ENCODE measurements around the gene PLA2G4E. TPM values are rescaled to one million over a fixed set of nuclear protein-coding genes. Genes with fewer than 3 reads are reported as not detected.

The PLA2G4E gene
- total and polyA plus RNA-seq, 2 donors (not counting 1 experiment from before 2014, with no cell fraction given): not detected

DNA sequence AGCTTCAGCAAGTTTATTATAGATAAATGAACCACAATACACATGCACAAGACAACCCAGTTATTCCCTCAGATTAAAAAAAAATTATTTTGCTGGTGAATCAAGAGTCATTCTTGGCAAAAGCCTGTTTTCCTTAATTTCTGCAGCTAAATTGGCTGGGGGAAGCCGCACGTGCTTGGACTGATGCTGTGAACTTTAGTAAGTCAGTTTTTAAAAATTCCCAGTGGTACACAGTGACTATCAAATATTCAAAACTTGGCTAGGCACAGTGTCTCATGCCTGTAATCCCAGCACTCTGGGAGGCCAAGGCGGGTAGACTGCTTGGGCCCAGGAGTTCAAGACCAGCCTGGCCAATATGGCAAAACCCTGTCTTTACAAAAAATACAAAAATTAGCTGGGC lies 72.4 kb downstream of the PLA2G4E start:
- no peak for TF ChIP-seq EZH2 (IDR thresholded peaks at IDR 0.05; ENCODE audit: low read length, missing control alignments)
- TF ChIP-seq, protein P1, sequence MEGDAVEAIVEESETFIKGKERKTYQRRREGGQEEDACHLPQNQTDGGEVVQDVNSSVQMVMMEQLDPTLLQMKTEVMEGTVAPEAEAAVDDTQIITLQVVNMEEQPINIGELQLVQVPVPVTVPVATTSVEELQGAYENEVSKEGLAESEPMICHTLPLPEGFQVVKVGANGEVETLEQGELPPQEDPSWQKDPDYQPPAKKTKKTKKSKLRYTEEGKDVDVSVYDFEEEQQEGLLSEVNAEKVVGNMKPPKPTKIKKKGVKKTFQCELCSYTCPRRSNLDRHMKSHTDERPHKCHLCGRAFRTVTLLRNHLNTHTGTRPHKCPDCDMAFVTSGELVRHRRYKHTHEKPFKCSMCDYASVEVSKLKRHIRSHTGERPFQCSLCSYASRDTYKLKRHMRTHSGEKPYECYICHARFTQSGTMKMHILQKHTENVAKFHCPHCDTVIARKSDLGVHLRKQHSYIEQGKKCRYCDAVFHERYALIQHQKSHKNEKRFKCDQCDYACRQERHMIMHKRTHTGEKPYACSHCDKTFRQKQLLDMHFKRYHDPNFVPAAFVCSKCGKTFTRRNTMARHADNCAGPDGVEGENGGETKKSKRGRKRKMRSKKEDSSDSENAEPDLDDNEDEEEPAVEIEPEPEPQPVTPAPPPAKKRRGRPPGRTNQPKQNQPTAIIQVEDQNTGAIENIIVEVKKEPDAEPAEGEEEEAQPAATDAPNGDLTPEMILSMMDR (conservative IDR thresholded peaks at IDR 0.05 in 1 of 2, IDR thresholded peaks at IDR 0.05 in 1 of 2; ENCODE audit: low read depth in 1 of 2, low read length in 2 of 2): no peak
- Histone ChIP-seq H3K9ac (ENCODE audit: insufficient read depth, low read length) (no peak overlapping the region), H4K20me1 (ENCODE audit: control insufficient read depth, extremely low read depth, insufficient read depth, low read length) (no peaks in the 10 kb centered on the region), H3K9me3 (ENCODE audit: control insufficient read depth, insufficient read depth, low read depth, low read length) (no peaks in the 10 kb centered on the region), H3K27ac (ENCODE audit: insufficient read depth, low read length) (no peak overlapping the region), H3K4me3 (replicated peaks in 1 of 4; ENCODE audit: control extremely low read depth in 1 of 4, insufficient read depth in 1 of 4, low read depth in 3 of 4, low read length in 4 of 4) (no peak overlapping the region), H3K36me3 (ENCODE audit: control insufficient read depth, insufficient read depth, low read length) (peaks cover 8% of the 10 kb centered on the region), H3K4me1 (ENCODE audit: control insufficient read depth, extremely low read depth, insufficient read depth, low read length) (peaks cover 26% of the 10 kb centered on the region), H3K27me3 (ENCODE audit: control insufficient read depth, insufficient read depth, low read length) (no peaks in the 10 kb centered on the region), H3K4me2 (ENCODE audit: extremely low read depth, insufficient read depth, low read length) (no peak overlapping the region), H2AFZ (ENCODE audit: low read length) (no peak overlapping the region), H3K79me2 (ENCODE audit: control insufficient read depth, insufficient read depth, low read length) (peaks cover 12% of the 10 kb centered on the region)
- no peak for DNase-seq (ENCODE audit: low read depth in 2 of 2)

DNA sequence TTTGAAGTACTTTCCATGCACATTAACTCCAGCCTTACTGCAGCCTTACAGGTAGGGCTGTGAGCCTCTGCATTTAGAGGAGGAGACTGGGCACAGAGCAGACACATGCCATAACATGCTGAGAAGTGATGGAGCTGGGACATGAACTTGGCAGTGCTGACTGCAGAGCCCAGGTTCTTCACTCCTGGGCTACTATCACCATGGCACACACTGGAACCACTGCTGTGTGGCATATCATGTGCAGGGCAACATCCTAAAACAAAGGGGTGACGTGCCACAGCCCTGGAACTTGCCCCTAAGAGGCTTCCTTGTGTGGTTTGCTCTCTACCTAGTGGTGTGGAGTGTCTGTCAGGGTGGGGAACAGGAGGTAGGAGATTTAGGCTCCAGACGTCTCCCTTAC lies 73.9 kb downstream of the PLA2G4E start:
- Histone ChIP-seq H3K36me3 (ENCODE audit: control insufficient read depth, insufficient read depth, low read length) (peaks cover under 1% of the 10 kb centered on the region), H3K27ac (ENCODE audit: insufficient read depth, low read length) (no peak overlapping the region), H3K4me1 (ENCODE audit: control insufficient read depth, extremely low read depth, insufficient read depth, low read length) (peaks cover 33% of the 10 kb centered on the region), H3K4me2 (ENCODE audit: extremely low read depth, insufficient read depth, low read length) (no peak overlapping the region), H3K27me3 (ENCODE audit: control insufficient read depth, insufficient read depth, low read length) (no peaks in the 10 kb centered on the region), H2AFZ (ENCODE audit: low read length) (no peak overlapping the region), H3K9ac (ENCODE audit: insufficient read depth, low read length) (no peak overlapping the region), H4K20me1 (ENCODE audit: control insufficient read depth, extremely low read depth, insufficient read depth, low read length) (no peaks in the 10 kb centered on the region), H3K79me2 (ENCODE audit: control insufficient read depth, insufficient read depth, low read length) (peaks cover 21% of the 10 kb centered on the region), H3K9me3 (ENCODE audit: control insufficient read depth, insufficient read depth, low read depth, low read length) (no peaks in the 10 kb centered on the region), H3K4me3 (replicated peaks in 1 of 4; ENCODE audit: control extremely low read depth in 1 of 4, insufficient read depth in 1 of 4, low read depth in 3 of 4, low read length in 4 of 4) (no peak overlapping the region)
- no peak for DNase-seq (ENCODE audit: low read depth in 2 of 2)
- no peak for TF ChIP-seq EZH2 (IDR thresholded peaks at IDR 0.05; ENCODE audit: low read length, missing control alignments)
- TF ChIP-seq, protein P1 (conservative IDR thresholded peaks at IDR 0.05 in 1 of 2, IDR thresholded peaks at IDR 0.05 in 1 of 2; ENCODE audit: low read depth in 1 of 2, low read length in 2 of 2): no peak

- H3K9me3 ChIP-seq (ENCODE audit: control insufficient read depth, insufficient read depth, low read depth, low read length): no peaks in the 10 kb centered on the region
- H3K27ac ChIP-seq (ENCODE audit: insufficient read depth, low read length): no peak overlapping the region
- H2AFZ ChIP-seq (ENCODE audit: low read length): no peak overlapping the region
- H3K27me3 ChIP-seq (ENCODE audit: control insufficient read depth, insufficient read depth, low read length): no peaks in the 10 kb centered on the region
- H3K79me2 ChIP-seq (ENCODE audit: control insufficient read depth, insufficient read depth, low read length): peaks cover 23% of the 10 kb centered on the region
- H4K20me1 ChIP-seq (ENCODE audit: control insufficient read depth, extremely low read depth, insufficient read depth, low read length): no peaks in the 10 kb centered on the region
- DNase-seq (ENCODE audit: low read depth in 2 of 2): no peak
- peaks cover 41% of the 10 kb centered on the region for H3K4me1 ChIP-seq (ENCODE audit: control insufficient read depth, extremely low read depth, insufficient read depth, low read length)
- peaks cover 4% of the 10 kb centered on the region for H3K36me3 ChIP-seq (ENCODE audit: control insufficient read depth, insufficient read depth, low read length)
- no peak for TF ChIP-seq EZH2 (IDR thresholded peaks at IDR 0.05; ENCODE audit: low read length, missing control alignments)
- TF ChIP-seq, protein P1 (conservative IDR thresholded peaks at IDR 0.05 in 1 of 2, IDR thresholded peaks at IDR 0.05 in 1 of 2; ENCODE audit: low read depth in 1 of 2, low read length in 2 of 2): no peak
- H3K9ac ChIP-seq (ENCODE audit: insufficient read depth, low read length): no peak overlapping the region
- no peak overlapping the region for H3K4me2 ChIP-seq (ENCODE audit: extremely low read depth, insufficient read depth, low read length)
- H3K4me3 ChIP-seq (replicated peaks in 1 of 4; ENCODE audit: control extremely low read depth in 1 of 4, insufficient read depth in 1 of 4, low read depth in 3 of 4, low read length in 4 of 4): no peak overlapping the region
Observed at GRCh38 chr15:41945731-41946130, 75.1 kb downstream of the PLA2G4E start.

Data from fibroblast of lung (primary cell).